ENCODE results near the gene CTSC. TPM values are rescaled to one million over a fixed set of nuclear protein-coding genes. Genes with fewer than 3 reads are reported as not detected.

Gene CTSC
- total and polyA plus RNA-seq, 10 donors, result 67.1 to 566 (median 253) TPM

DNA sequence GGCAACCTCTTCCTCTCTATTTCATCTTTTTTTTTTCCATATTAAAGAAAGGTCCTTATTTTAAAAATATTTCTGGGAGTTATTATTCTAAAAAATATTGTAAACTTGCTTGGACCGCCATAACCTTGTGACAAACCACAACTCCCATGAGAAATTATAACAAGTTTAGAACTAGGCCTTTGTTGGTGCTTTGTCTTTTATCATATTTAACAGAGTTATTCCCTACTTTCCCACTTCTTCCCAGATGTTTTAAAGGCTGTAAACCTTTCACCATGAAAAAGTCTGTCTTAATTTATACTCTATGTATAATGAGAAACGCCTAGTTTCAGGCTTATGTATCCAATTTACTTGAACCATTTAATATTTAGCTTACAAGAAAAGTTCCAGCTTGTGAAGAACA is 3.7 kb downstream of the CTSC start:
- no peaks in the 10 kb centered on the region for H3K9me3 ChIP-seq
- H3K4me1 ChIP-seq, result peaks cover 6 to 92% (median 39%) of the 10 kb centered on the region in 6 donors
- intact Hi-C loops (cut with DNase I; ENCODE audit: low total_unique reads), result no loop called here
- no peaks in the 10 kb centered on the region for H3K27me3 ChIP-seq (replicated peaks in 1 of 7)
- 86 to 91% (median 88%) methylated on average over 2 of the region's 2 CpGs for WGBS, 5 donors
- DNase-seq, result no peak
- peak overlapping the region in 2 of 8 donors; percentile 67 to 93 for H3K4me3 ChIP-seq
- TF ChIP-seq, protein P1, sequence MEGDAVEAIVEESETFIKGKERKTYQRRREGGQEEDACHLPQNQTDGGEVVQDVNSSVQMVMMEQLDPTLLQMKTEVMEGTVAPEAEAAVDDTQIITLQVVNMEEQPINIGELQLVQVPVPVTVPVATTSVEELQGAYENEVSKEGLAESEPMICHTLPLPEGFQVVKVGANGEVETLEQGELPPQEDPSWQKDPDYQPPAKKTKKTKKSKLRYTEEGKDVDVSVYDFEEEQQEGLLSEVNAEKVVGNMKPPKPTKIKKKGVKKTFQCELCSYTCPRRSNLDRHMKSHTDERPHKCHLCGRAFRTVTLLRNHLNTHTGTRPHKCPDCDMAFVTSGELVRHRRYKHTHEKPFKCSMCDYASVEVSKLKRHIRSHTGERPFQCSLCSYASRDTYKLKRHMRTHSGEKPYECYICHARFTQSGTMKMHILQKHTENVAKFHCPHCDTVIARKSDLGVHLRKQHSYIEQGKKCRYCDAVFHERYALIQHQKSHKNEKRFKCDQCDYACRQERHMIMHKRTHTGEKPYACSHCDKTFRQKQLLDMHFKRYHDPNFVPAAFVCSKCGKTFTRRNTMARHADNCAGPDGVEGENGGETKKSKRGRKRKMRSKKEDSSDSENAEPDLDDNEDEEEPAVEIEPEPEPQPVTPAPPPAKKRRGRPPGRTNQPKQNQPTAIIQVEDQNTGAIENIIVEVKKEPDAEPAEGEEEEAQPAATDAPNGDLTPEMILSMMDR (IDR thresholded peaks at IDR 0.05 in 8 of 11, conservative IDR thresholded peaks at IDR 0.05 in 3 of 11), result no peak
- TF ChIP-seq POLR2A (IDR thresholded peaks at IDR 0.05) (no peak), POLR2AphosphoS5 (IDR thresholded peaks at IDR 0.05) (no peak)
- H3K36me3 ChIP-seq, result peaks cover 0 to 58% (median 20%) of the 10 kb centered on the region in 6 donors
- no peak overlapping the region for H3K27ac ChIP-seq

DNA sequence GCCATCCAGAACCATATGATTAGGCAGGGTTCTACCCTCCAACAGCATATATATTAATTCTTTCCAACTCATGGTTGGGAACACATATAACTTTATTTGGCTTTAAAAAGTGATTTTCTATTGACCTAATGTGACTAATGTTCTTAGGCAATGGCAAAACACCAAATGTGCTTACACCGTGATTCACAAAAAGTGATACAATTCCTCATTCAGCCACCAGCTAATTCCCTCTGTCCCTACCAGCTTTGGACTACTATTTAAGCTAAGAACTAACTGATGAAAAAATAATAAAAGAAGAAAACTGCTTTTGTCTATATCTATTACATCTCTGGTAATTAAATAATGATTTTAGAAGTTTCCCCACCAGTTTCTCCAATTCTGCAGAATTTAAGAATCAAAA is 4.7 kb downstream of the CTSC start:
- no peaks in the 10 kb centered on the region for H3K9me3 ChIP-seq
- intact Hi-C loops (cut with DNase I; ENCODE audit: low total_unique reads), result no loop called here
- no peak for DNase-seq
- H3K27me3 ChIP-seq (replicated peaks in 1 of 7), result no peaks in the 10 kb centered on the region
- peak overlapping the region in 1 of 8 donors; percentile 93 for H3K4me3 ChIP-seq
- TF ChIP-seq, protein P1 (IDR thresholded peaks at IDR 0.05 in 8 of 11, conservative IDR thresholded peaks at IDR 0.05 in 3 of 11), result no peak
- no peak for TF ChIP-seq POLR2AphosphoS5 (IDR thresholded peaks at IDR 0.05)
- no peak for TF ChIP-seq POLR2A (IDR thresholded peaks at IDR 0.05)
- 78 to 93% (median 88%) methylated on average over 1 of the region's 1 CpG for WGBS, 5 donors
- peaks cover under 1 to 93% (median 41%) of the 10 kb centered on the region in 6 donors for H3K4me1 ChIP-seq
- H3K36me3 ChIP-seq, result peaks cover 0 to 61% (median 20%) of the 10 kb centered on the region in 6 donors
- no peak overlapping the region for H3K27ac ChIP-seq

DNA sequence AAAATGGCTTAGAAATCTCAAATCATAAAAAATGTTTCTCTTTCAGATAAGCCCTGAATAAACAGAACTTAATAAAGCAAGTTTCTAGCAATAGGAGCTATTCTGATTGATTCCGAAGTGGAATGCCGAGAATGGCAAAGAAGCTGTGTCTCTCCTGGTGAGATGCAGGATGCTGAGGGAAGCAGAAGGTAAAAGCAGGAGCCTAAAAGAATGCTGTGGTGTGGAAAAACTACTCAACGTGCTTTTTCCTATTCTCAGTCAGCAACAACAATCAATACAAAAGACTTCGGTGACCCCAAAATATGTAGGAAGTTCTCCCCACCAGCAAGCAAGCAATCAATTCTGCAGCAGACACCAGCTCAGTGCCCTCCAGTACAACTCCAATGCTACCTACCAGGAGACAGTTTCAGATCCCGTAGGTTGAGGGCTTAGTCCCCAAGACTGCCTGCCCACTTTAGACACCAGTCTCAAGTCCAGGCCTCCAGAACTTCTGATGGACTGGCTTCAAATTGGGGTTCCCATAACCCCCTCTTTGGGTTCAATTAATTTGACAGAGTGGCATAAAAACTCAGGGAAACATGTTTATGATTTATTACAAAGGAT is 6.6 kb downstream of the CTSC start:
- H3K27me3 ChIP-seq (replicated peaks in 1 of 7), result no peaks in the 10 kb centered on the region
- H3K27ac ChIP-seq, result no peak overlapping the region
- intact Hi-C loops (cut with DNase I; ENCODE audit: low total_unique reads), result no loop called here
- TF ChIP-seq, protein P1 (IDR thresholded peaks at IDR 0.05 in 8 of 11, conservative IDR thresholded peaks at IDR 0.05 in 3 of 11), result no peak
- TF ChIP-seq POLR2AphosphoS5 (IDR thresholded peaks at IDR 0.05), result peak in 1 of 3 donors; percentile 33
- no peak overlapping the region for H3K4me3 ChIP-seq
- WGBS, 5 donors, result 85 to 97% (median 93%) methylated on average over 5 of the region's 5 CpGs
- H3K9me3 ChIP-seq, result no peaks in the 10 kb centered on the region
- H3K4me1 ChIP-seq, result peaks cover 6 to 98% (median 54%) of the 10 kb centered on the region in 6 donors
- H3K36me3 ChIP-seq, result peaks cover 0 to 76% (median 20%) of the 10 kb centered on the region in 6 donors
- DNase-seq, result no peak

DNA sequence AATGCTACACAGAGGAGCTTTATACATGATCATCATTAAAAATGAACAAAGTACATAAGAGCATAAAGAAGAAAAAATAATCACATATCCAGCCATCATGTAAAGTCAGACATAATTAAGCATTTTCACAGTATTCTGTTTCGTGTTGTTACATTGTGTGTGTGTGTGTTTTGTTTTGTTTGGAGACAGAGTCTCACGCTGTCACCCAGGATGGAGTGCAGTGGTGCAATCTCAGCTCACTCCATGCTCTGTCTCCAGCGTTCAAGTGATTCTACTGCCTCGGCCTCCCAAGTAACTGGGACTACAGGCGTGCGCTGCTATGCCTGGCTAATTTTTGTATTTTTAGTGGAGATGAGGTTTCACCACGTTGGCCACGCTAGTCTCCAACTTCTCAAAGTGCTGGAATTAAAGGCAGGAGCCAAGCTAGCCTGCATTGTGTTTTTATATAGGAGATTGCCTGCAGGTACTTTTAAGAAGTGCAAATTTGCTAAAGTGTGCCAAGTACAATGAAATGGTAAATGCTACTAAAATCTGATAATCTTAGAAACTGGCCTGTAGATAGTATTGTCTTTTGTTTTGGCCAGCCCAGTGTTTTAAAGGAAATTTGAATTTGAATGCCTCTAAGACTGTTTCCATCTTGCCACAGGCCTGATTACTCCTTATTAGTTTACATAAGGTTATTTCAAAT is 7.8 kb downstream of the CTSC start:
- Histone ChIP-seq H3K27ac (no peak overlapping the region), H3K9me3 (no peaks in the 10 kb centered on the region), H3K4me1 (peaks cover 6 to 98% (median 51%) of the 10 kb centered on the region in 6 donors), H3K27me3 (replicated peaks in 1 of 7) (no peaks in the 10 kb centered on the region), H3K4me3 (no peak overlapping the region), H3K36me3 (peaks cover 0 to 88% (median 20%) of the 10 kb centered on the region in 6 donors)
- intact Hi-C loops (cut with DNase I; ENCODE audit: low total_unique reads), result no loop called here
- no peak for DNase-seq
- TF ChIP-seq, protein P1 (IDR thresholded peaks at IDR 0.05 in 8 of 11, conservative IDR thresholded peaks at IDR 0.05 in 3 of 11), result no peak
- peak in 1 of 3 donors; percentile 38 for TF ChIP-seq POLR2AphosphoS5 (IDR thresholded peaks at IDR 0.05)
- no peak for TF ChIP-seq POLR2A (IDR thresholded peaks at IDR 0.05)
- 92 to 97% (median 93%) methylated on average over 8 of the region's 8 CpGs for WGBS, 5 donors

Measured in spleen (tissue), 11 donors.